GM12892 (cell line): ENCODE results near the gene ATRNL1.

ENCODE experiments used
- POLR2A ChIP-seq: IDR thresholded peaks from 2 replicates; pipeline ENCODE4 v1.6.1; 2011; ENCODE audit warnings: low read depth, low read length, control low read depth
- POLR2AphosphoS5 ChIP-seq: IDR thresholded peaks from 2 replicates; pipeline ENCODE4 v1.6.1; 2011; ENCODE audit warnings: low read depth, low read length, control low read depth
- TAF1 ChIP-seq: IDR thresholded peaks from 2 replicates; pipeline ENCODE4 v1.6.1; 2011; ENCODE audit warnings: low read depth, mild to moderate bottlenecking, control low read depth, low read length, borderline replicate concordance

GRCh38 chr10:115884331-115884730 is 791.2 kb downstream of the ATRNL1 start:
- TF ChIP-seq POLR2AphosphoS5 (no peak), POLR2A (no peak), TAF1 (no peak)
